IPS DF 6.9 (cell line): Measurements from ENCODE around the gene STAT5B.

ENCODE experiments used
- DNase-seq: peaks from one replicate; pipeline ENCODE4 v3.0.0-alpha.2; 2013; ENCODE audit warnings: low read depth, low spot score
- H3K27ac ChIP-seq: one replicate; pipeline ENCODE4 v1.5.1; 2013; ENCODE audit warnings: low read length, control low read depth
- H3K27me3 ChIP-seq: 2 replicates; pipeline ENCODE4 v1.6.1; 2013; ENCODE audit warnings: mild to moderate bottlenecking, low read length; ENCODE audit not compliant: control insufficient read depth, insufficient read depth
- H3K36me3 ChIP-seq: 2 replicates; pipeline ENCODE4 v1.6.1; 2013; ENCODE audit warnings: low read length; ENCODE audit not compliant: control insufficient read depth, insufficient read depth
- H3K4me1 ChIP-seq: 2 replicates; pipeline ENCODE4 v1.6.1; 2013; ENCODE audit warnings: low read length; ENCODE audit not compliant: control insufficient read depth, insufficient read depth
- H3K4me3 ChIP-seq: 2 replicates; pipeline ENCODE4 v1.5.1; 2013; ENCODE audit warnings: mild to moderate bottlenecking, low read length
- H3K9me3 ChIP-seq: 2 replicates; pipeline ENCODE4 v1.6.1; 2013; ENCODE audit warnings: low read length, inconsistent platforms; ENCODE audit not compliant: control insufficient read depth, insufficient read depth
- WGBS: extraction: QIAGEN DNeasy Blood & Tissue Kit; methylation state at CpG from one replicate; pipeline ENCODE4 v1.1.7; 2013; ENCODE audit warnings: mixed read lengths, missing lambda C conversion rate; ENCODE audit not compliant: insufficient read length, insufficient coverage; 5-methylcytosine and 5-hydroxymethylcytosine counted together

Gene STAT5B

GRCh38 chr17:42313773-42314566 is 37.8 kb upstream of the STAT5B start:
- no peak overlapping the region for H3K4me3 ChIP-seq
- no peaks in the 10 kb centered on the region for H3K27me3 ChIP-seq
- no peak overlapping the region for H3K27ac ChIP-seq
- no CpG with 5 or more reads among the region's 14 CpGs for WGBS
- H3K36me3 ChIP-seq: peaks cover 5% of the 10 kb centered on the region; the same call in 1 of the 2 replicates
- no peak for DNase-seq
- peaks cover 10% of the 10 kb centered on the region for H3K4me1 ChIP-seq
- H3K9me3 ChIP-seq: no peaks in the 10 kb centered on the region

GRCh38 chr17:42313389-42313772 is 37.2 kb upstream of the STAT5B start:
- WGBS: no CpG with 5 or more reads among the region's 4 CpGs
- no peak overlapping the region for H3K27ac ChIP-seq
- peaks cover 10% of the 10 kb centered on the region for H3K4me1 ChIP-seq
- peaks cover 5% of the 10 kb centered on the region; the same call in 1 of the 2 replicates for H3K36me3 ChIP-seq
- H3K27me3 ChIP-seq: no peaks in the 10 kb centered on the region
- no peak overlapping the region for H3K4me3 ChIP-seq
- no peaks in the 10 kb centered on the region for H3K9me3 ChIP-seq
- DNase-seq: no peak

GRCh38 chr17:42312285-42313130 is 36.3 kb upstream of the STAT5B start:
- no peaks in the 10 kb centered on the region for H3K9me3 ChIP-seq
- H3K27ac ChIP-seq: no peak overlapping the region
- H3K36me3 ChIP-seq: peaks cover 5% of the 10 kb centered on the region; the same call in 1 of the 2 replicates
- DNase-seq: peak; percentile 81
- H3K4me1 ChIP-seq: peaks cover 10% of the 10 kb centered on the region
- no peaks in the 10 kb centered on the region for H3K27me3 ChIP-seq
- no peak overlapping the region for H3K4me3 ChIP-seq
- WGBS: no CpG with 5 or more reads among the region's 54 CpGs

- no peak overlapping the region for H3K27ac ChIP-seq
- WGBS: no CpG with 5 or more reads among the region's 5 CpGs
- no peaks in the 10 kb centered on the region for H3K27me3 ChIP-seq
- H3K4me1 ChIP-seq: peaks cover 10% of the 10 kb centered on the region
- H3K9me3 ChIP-seq: no peaks in the 10 kb centered on the region
- no peak for DNase-seq
- 0 out of 2 replicates have a peak, but pooled peaks cover 5% of the 10 kb centered on the region for H3K36me3 ChIP-seq
- H3K4me3 ChIP-seq: no peak overlapping the region
These were observed 35.8 kb upstream of the STAT5B start for GRCh38 chr17:42312035-42312284.

GRCh38 chr17:42311240-42312034 is 35.2 kb upstream of the STAT5B start:
- WGBS: no CpG with 5 or more reads among the region's 19 CpGs
- DNase-seq: no peak
- H3K27ac ChIP-seq: no peak overlapping the region
- no peaks in the 10 kb centered on the region for H3K27me3 ChIP-seq
- 0 out of 2 replicates have a peak, but pooled peaks cover 5% of the 10 kb centered on the region for H3K36me3 ChIP-seq
- H3K4me1 ChIP-seq: peaks cover 10% of the 10 kb centered on the region
- no peak overlapping the region for H3K4me3 ChIP-seq
- no peaks in the 10 kb centered on the region for H3K9me3 ChIP-seq

- Histone ChIP-seq H3K36me3 (0 out of 2 replicates have a peak, but pooled peaks cover 5% of the 10 kb centered on the region), H3K9me3 (no peaks in the 10 kb centered on the region), H3K27me3 (no peaks in the 10 kb centered on the region), H3K27ac (no peak overlapping the region), H3K4me3 (no peak overlapping the region), H3K4me1 (peaks cover 10% of the 10 kb centered on the region)
- no CpG with 5 or more reads among the region's 9 CpGs for WGBS
- DNase-seq: no peak
These were observed 34.6 kb upstream of the STAT5B start for GRCh38 chr17:42310787-42311215.

- WGBS: no CpG with 5 or more reads among the region's 19 CpGs
- no peak for DNase-seq
- Histone ChIP-seq H3K36me3 (0 out of 2 replicates have a peak, but pooled peaks cover 5% of the 10 kb centered on the region), H3K27me3 (no peaks in the 10 kb centered on the region), H3K4me1 (peaks cover 10% of the 10 kb centered on the region), H3K9me3 (no peaks in the 10 kb centered on the region), H3K4me3 (no peak overlapping the region), H3K27ac (no peak overlapping the region)
These were observed 34.0 kb upstream of the STAT5B start for GRCh38 chr17:42309986-42310786.

- Histone ChIP-seq H3K36me3 (0 out of 2 replicates have a peak, but pooled peaks cover 3% of the 10 kb centered on the region), H3K4me3 (no peak overlapping the region), H3K27ac (no peak overlapping the region), H3K9me3 (no peaks in the 10 kb centered on the region), H3K27me3 (no peaks in the 10 kb centered on the region), H3K4me1 (peaks cover 10% of the 10 kb centered on the region)
- WGBS: no CpG with 5 or more reads among the region's 9 CpGs
- no peak for DNase-seq
These were observed 33.0 kb upstream of the STAT5B start for GRCh38 chr17:42309142-42309541.

- Histone ChIP-seq H3K4me1 (peaks cover 10% of the 10 kb centered on the region), H3K4me3 (no peak overlapping the region), H3K27ac (no peak overlapping the region), H3K9me3 (no peaks in the 10 kb centered on the region), H3K36me3 (no peaks in the 10 kb centered on the region), H3K27me3 (no peaks in the 10 kb centered on the region)
- no peak for DNase-seq
- no CpG with 5 or more reads among the region's 7 CpGs for whole genome bisulfite sequencing
These were observed 32.3 kb upstream of the STAT5B start for GRCh38 chr17:42308446-42308845.
